IMR-90 (cell line): Measurements from ENCODE around the gene CCDC171. TPM values are rescaled to one million over a fixed set of nuclear protein-coding genes. Genes with fewer than 3 reads are reported as not detected.

Experiments used
- ATAC-seq: fragments of 200-7000 bp; cut with Tn5 transposase; 2 replicates; pipeline ENCODE4 v1.9.1; 2020; ENCODE audit warnings: low read depth, mild to moderate bottlenecking, moderate library complexity
- BruUV-seq: library from RNA; stranded (reverse); fragments of 400-500 nt; replicated peaks from 2 replicates; lab custom pipeline; 2021; lab: Mats Ljungman, UMichigan
- CTCF ChIA-PET: fragments of 300-600 bp; formaldehyde crosslinking; extraction: SDS; loops from one replicate; lab custom pipeline; 2021; ENCODE audit warnings: antibody characterized with exemption; lab: Yijun Ruan, JAX
- POLR2A ChIA-PET: fragments of 300-600 bp; sonication (Branson Sonifier 250); formaldehyde crosslinking; loops from one replicate; lab custom pipeline; 2022; ENCODE audit warnings: antibody characterized with exemption; ENCODE audit not compliant: unreplicated experiment; lab: Charles Lee
- DNase-seq: peaks from one replicate; pipeline ENCODE4 v3.0.0; 2013
- H2AFZ ChIP-seq: replicated peaks from 2 replicates; pipeline ENCODE3; 2013; ENCODE audit warnings: low read length, mild to moderate bottlenecking; ENCODE audit not compliant: poor library complexity
- H2AK5ac ChIP-seq: 2 replicates; pipeline ENCODE4 v1.6.1; 2013; ENCODE audit warnings: low read depth, low read length, inconsistent platforms
- H2AK9ac ChIP-seq: replicated peaks from 2 replicates; pipeline ENCODE3; 2013; ENCODE audit warnings: mild to moderate bottlenecking, low read depth, low read length, moderate library complexity; ENCODE audit not compliant: poor library complexity
- H2BK120ac ChIP-seq: 2 replicates; pipeline ENCODE4 v1.6.1; 2013; ENCODE audit warnings: low read depth, low read length, inconsistent platforms
- H2BK15ac ChIP-seq: 3 replicates; pipeline ENCODE4 v1.6.1; 2013; ENCODE audit warnings: low read depth, low read length, inconsistent platforms
- H2BK20ac ChIP-seq: 2 replicates; pipeline ENCODE4 v1.6.1; 2013; ENCODE audit warnings: low read depth, mild to moderate bottlenecking, inconsistent platforms, low read length, moderate library complexity
- H2BK5ac ChIP-seq: 2 replicates; pipeline ENCODE4 v1.6.1; 2013; ENCODE audit warnings: mild to moderate bottlenecking, low read depth, low read length, inconsistent platforms; ENCODE audit not compliant: poor library complexity, severe bottlenecking
- H3K14ac ChIP-seq: replicated peaks from 2 replicates; pipeline ENCODE4 v1.6.1; 2013; ENCODE audit warnings: low read depth, low read length, inconsistent platforms
- H3K18ac ChIP-seq: 2 replicates; pipeline ENCODE4 v1.6.1; 2013; ENCODE audit warnings: low read depth, low read length, control low read depth
- H3K23ac ChIP-seq: 2 replicates; pipeline ENCODE4 v1.6.1; 2013; ENCODE audit warnings: low read depth, low read length, inconsistent platforms
- H3K27ac ChIP-seq: 2 replicates; pipeline ENCODE4 v1.5.1; 2013; ENCODE audit warnings: mild to moderate bottlenecking, control low read depth, low read length; ENCODE audit not compliant: insufficient read depth
- H3K27me3 ChIP-seq: 2 replicates; pipeline ENCODE4 v1.6.1; 2013; ENCODE audit warnings: low read length; ENCODE audit not compliant: control insufficient read depth, insufficient read depth
- H3K36me3 ChIP-seq: 2 replicates; pipeline ENCODE4 v1.6.1; 2013; ENCODE audit warnings: low read length, mixed read lengths; ENCODE audit not compliant: control insufficient read depth, insufficient read depth
- H3K4ac ChIP-seq: 2 replicates; pipeline ENCODE4 v1.6.1; 2013; ENCODE audit warnings: low read depth, low read length, inconsistent platforms
- H3K4me1 ChIP-seq: 2 replicates; pipeline ENCODE4 v1.6.1; 2013; ENCODE audit warnings: low read length, mixed read lengths; ENCODE audit not compliant: control insufficient read depth, insufficient read depth
- H3K4me2 ChIP-seq: 2 replicates; pipeline ENCODE4 v1.6.1; 2013; ENCODE audit warnings: low read depth, mild to moderate bottlenecking, control low read depth, low read length, moderate library complexity
- H3K4me3 ChIP-seq: 2 replicates; pipeline ENCODE4 v1.5.1; 2013; ENCODE audit warnings: low read depth, mild to moderate bottlenecking, control low read depth, low read length, moderate library complexity; ENCODE audit not compliant: insufficient read depth
- H3K56ac ChIP-seq: 2 replicates; pipeline ENCODE4 v1.6.1; 2013; ENCODE audit warnings: low read length, inconsistent platforms; ENCODE audit not compliant: insufficient read depth; ENCODE audit errors: extremely low read depth
- H3K79me1 ChIP-seq, 2 experiments: 2 replicates each; pipeline ENCODE4 v1.6.1; 2013; ENCODE audit warnings: low read length in 2 of 2, inconsistent platforms in 1 of 2, low read depth in 1 of 2
- H3K9ac ChIP-seq: 2 replicates; pipeline ENCODE4 v1.6.1; 2013; ENCODE audit warnings: low read depth, low read length, control low read depth
- H3K9me1 ChIP-seq: 2 replicates; pipeline ENCODE4 v1.6.1; 2013; ENCODE audit warnings: low read length, inconsistent platforms; ENCODE audit not compliant: insufficient read depth
- H3K9me3 ChIP-seq: 2 replicates; pipeline ENCODE4 v1.6.1; 2013; ENCODE audit warnings: low read length; ENCODE audit not compliant: control insufficient read depth, insufficient read depth
- H4K20me1 ChIP-seq: 2 replicates; pipeline ENCODE4 v1.6.1; 2013; ENCODE audit warnings: low read length, inconsistent platforms; ENCODE audit not compliant: insufficient read depth
- H4K5ac ChIP-seq: 2 replicates; pipeline ENCODE4 v1.6.1; 2013; ENCODE audit warnings: mild to moderate bottlenecking, low read depth, low read length, control low read depth
- H4K8ac ChIP-seq, 2 experiments: 2 replicates each; pipeline ENCODE4 v1.6.1; 2013; ENCODE audit warnings: low read depth in 2 of 2, low read length in 2 of 2, control low read depth in 1 of 2, inconsistent platforms in 1 of 2
- H4K91ac ChIP-seq: 2 replicates; pipeline ENCODE4 v1.6.1; 2013; ENCODE audit warnings: low read depth, low read length, inconsistent platforms; ENCODE audit not compliant: insufficient read depth
- WGBS, 2 experiments: methylation state at CpG; one replicate each; pipeline versions ENCODE4 v1.1.5 to v1.1.7; 2013; ENCODE audit warnings: missing lambda C conversion rate in 2 of 2; ENCODE audit not compliant: insufficient read length in 1 of 2; ENCODE audit errors: extremely low coverage in 2 of 2; 5-methylcytosine and 5-hydroxymethylcytosine counted together
- dilution Hi-C: fragments of 300-500 bp; cut with HindIII; formaldehyde crosslinking; loops from one replicate; pipeline ENCODE4 v1.14.3; 2018; ENCODE audit warnings: low sequenced_read_pairs; ENCODE audit not compliant: unreplicated experiment
- in situ Hi-C: fragments of 300-500 bp; cut with MboI; formaldehyde crosslinking; loops from 3 replicates; pipeline ENCODE4 v1.14.3; 2019; ENCODE audit warnings: low sequenced_read_pairs, inconsistent platforms, mixed read lengths
- intact Hi-C: fragments of 100-400 bp; cut with micrococcal nuclease; formaldehyde crosslinking; loops from 2 replicates; pipeline ENCODE4 v1.10.0; 2022
- polyA plus RNA-seq, 3 experiments: library from polyadenylated mRNA; depleted of rRNA; stranded (reverse); fragments of >200 nt; gene quantifications; 2 replicates each; pipeline ENCODE4 v1.2.3, GENCODE V29; 2012; ENCODE audit warnings: low replicate concordance in 1 of 3
- total RNA-seq: library from RNA; depleted of rRNA; stranded (reverse); fragments of >200 nt; gene quantifications from 2 replicates; pipeline ENCODE4 v1.2.3, GENCODE V29; 2012
- TF ChIP-seq, protein P1 (sequence below): fragments of 150-350 bp; IDR thresholded peaks from 2 replicates; pipeline ENCODE4 v1.6.1; 2017; ENCODE audit warnings: mild to moderate bottlenecking, antibody characterized with exemption, low read length, low read depth

CCDC171 gene
- total and polyA plus RNA-seq, 2 of the 4 experiments (the other 2 are of a cell fraction): 0.63 to 2.2 TPM

DNA sequence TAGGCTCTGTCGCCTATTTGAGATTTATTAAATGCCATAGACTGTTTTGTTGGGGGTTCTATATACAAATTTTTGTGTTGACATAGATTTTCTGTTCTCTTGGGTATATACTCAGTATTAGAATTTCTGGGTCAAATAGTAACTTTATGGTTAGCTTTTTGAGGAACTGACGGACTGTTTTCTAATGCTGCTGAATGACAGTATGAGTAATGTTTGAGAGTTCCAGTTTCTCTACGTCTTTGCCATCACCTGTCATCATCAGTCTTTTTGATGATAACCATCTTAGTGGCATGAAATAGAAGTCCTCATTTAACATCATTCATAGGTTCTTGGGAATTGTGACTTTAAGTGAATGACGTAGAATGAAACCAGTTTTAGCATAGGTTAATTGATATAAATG lies 60.1 kb downstream of the CCDC171 start:
- Histone ChIP-seq H2BK15ac (no peak overlapping the region), H3K79me1 (no peaks in the 10 kb centered on the region), H2BK5ac (no peak overlapping the region), H4K20me1 (no peaks in the 10 kb centered on the region), H3K9ac (no peak overlapping the region), H3K14ac (no peak overlapping the region), H2BK20ac (no peak overlapping the region), H4K91ac (no peak overlapping the region), H3K4ac (no peak overlapping the region), H3K23ac (no peak overlapping the region), H4K8ac (no peak overlapping the region), H3K9me3 (no peaks in the 10 kb centered on the region; the same call in 1 of the 2 replicates), H2AFZ (no peak overlapping the region), H3K56ac (no peak overlapping the region), H3K27ac (no peak overlapping the region), H3K4me3 (no peak overlapping the region), H3K27me3 (no peaks in the 10 kb centered on the region), H3K4me2 (no peak overlapping the region), H2AK9ac (no peak overlapping the region), H3K9me1 (no peaks in the 10 kb centered on the region), H3K4me1 (no peaks in the 10 kb centered on the region), H3K18ac (no peak overlapping the region), H4K5ac (no peak overlapping the region), H2AK5ac (no peak overlapping the region), H2BK120ac (no peak overlapping the region), H3K36me3 (no peaks in the 10 kb centered on the region)
- no peak for ATAC-seq
- dilution Hi-C loops: no loop called here
- ChIA-PET POLR2A (no interaction called here), CTCF (no interaction called here)
- WGBS, 2 experiments: 80% methylated on average over 1 of the region's 4 CpGs; no CpG with 5 or more reads in 1 of the 2 experiments
- intact Hi-C loops: no loop called here
- no peak for DNase-seq
- TF ChIP-seq, protein P1, sequence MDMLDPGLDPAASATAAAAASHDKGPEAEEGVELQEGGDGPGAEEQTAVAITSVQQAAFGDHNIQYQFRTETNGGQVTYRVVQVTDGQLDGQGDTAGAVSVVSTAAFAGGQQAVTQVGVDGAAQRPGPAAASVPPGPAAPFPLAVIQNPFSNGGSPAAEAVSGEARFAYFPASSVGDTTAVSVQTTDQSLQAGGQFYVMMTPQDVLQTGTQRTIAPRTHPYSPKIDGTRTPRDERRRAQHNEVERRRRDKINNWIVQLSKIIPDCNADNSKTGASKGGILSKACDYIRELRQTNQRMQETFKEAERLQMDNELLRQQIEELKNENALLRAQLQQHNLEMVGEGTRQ: no peak
- in situ Hi-C loops: loop anchor here (25.0 kb wide), 1 partner anchor 401 kb away; no protein-coding TSS in a partner anchor
- no TSS peak for BruUV-seq
